ENCODE results near the gene FAM168A.

Gene FAM168A

GRCh38 chr11:73425108-73425507 lies 172.8 kb downstream of the FAM168A start:
- no peak for DNase-seq (ENCODE audit: low read depth)

DNA sequence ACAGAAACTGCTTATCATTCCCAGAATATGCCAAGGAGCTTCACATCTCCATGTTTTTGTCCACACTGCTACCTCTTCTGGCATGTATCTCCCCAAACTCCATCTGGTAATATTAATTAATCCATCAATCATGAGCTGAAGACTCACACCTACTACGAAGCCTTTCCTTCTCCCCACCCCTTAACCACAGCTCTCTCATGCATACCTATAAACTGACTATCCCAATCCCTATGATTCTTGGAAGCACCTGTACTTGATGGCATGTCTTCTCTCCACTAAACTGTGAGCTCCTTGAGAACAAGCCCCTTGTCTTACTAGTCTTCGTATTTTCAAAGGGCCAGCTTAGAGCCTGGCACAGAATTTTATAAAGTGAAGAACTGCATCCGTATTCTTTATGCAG lies 174.4 kb downstream of the FAM168A start:
- DNase-seq (ENCODE audit: low read depth), result no peak

DNA sequence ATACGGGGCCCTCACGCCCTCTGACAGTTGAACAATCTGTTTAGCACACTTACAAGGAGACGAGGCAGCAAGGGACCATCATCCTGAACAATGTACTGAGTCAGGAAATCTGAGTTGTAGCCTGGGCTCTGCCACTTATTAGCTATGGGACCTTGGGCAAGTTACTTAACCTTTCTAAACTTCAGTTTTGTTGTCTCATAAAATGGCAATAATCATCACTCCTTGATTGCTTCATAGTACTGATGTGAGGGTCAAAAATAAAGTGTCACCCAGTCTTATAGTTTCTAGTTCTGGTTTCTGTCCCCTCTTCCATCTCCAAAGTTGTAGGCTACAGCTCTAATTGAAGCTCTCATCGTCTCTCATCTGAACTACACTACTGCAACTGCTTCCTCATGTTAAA lies 175.0 kb downstream of the FAM168A start:
- no peak for DNase-seq (ENCODE audit: low read depth)

- no peak for DNase-seq (ENCODE audit: low read depth)
Measured at GRCh38 chr11:73420136-73420535, 177.8 kb downstream of the FAM168A start.

DNA sequence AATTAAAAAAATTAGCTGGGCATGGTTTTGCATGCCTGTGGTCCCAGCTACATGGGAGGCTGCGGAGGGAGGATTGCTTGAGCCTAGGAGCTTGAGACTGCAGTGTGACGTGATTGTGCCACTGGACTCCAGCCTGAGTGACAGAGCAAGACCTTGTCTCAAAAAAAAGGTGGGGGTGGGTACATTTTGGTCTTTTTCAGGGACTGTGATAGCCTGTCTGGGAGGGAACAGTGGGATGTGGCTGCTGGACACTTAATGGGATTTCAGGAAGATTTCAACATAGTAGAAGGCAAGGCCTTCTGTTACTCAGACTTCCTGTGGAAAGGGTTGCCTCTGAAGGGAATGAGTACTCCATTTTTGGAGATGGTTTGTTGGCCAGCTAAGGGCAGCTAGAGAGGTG lies 181.1 kb downstream of the FAM168A start:
- DNase-seq (ENCODE audit: low read depth), result no peak

- DNase-seq (ENCODE audit: low read depth), result no peak
Measured at GRCh38 chr11:73415854-73416615, 181.9 kb downstream of the FAM168A start.

DNA sequence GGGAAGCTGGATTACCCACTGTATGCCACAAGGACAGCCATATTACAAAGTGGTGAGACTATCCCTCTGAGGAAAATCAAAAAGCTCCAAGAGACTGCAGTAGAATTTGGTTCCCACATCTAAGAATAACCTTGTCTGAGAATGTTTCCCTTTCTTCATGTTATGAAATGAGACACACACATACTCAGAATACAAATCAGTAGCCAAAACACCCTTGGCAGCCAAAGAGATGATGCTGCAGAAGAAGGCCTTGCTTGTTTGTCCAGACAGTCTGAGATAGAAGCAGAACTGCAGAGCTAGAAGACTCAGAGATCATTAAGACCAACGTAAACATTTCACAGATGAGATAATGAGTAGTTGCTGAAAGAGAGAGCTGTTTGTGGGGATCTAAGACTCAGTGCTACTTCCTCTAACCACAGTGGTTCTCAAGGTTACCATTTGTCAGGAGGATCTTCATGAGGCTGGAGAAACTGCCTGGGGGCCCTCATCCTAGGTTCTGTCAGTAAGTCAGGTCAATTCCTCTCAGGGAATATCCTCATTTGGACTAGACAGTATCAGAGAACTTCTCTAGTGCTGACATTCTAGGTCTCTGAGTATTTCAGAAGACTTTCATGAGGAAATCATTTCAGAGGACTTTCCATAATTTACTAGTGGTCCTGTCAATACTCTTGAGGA lies 182.8 kb downstream of the FAM168A start:
- no peak for DNase-seq (ENCODE audit: low read depth)

DNA sequence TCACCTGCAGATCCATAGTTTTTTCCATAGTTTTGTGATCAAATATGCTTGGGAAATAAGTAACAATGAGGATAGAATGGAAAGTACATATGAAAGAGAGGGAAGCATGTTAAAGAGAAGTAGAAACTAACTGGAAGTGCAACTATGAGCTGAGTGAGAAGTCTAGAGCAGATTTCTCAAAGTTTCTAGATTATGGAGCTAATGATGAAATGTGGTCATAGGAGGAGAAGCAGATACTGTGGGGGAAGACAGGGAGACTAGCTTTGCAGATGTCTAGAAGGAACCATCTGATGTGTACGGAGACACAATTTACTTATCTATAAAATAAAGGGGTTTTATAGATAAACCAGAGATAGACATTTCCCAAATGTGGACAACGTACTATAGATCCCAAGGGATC lies 184.7 kb downstream of the FAM168A start:
- DNase-seq (ENCODE audit: low read depth), result no peak

- no peak for DNase-seq (ENCODE audit: low read depth)
Measured at GRCh38 chr11:73412308-73412707, 185.6 kb downstream of the FAM168A start.

DNA sequence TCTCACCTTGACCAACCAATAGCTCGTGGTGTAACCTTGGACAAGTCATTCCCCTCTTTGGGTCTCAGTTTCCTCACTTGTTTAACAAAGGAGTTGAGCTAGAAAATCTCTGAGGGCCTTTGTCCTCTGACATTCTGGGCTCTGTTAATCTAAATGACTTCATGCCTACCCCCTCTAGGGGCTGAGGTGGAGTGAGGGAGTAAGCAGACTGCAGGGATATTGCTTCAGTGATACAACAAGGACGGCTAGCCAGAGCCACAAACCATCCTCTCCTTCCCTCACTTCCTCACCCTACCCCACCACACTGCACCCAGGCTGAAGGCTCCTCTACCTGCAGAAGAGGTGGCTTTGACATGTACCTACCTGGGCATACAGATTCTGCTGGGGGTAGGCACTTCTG lies 186.9 kb downstream of the FAM168A start:
- no peak for DNase-seq (ENCODE audit: low read depth)

DNA sequence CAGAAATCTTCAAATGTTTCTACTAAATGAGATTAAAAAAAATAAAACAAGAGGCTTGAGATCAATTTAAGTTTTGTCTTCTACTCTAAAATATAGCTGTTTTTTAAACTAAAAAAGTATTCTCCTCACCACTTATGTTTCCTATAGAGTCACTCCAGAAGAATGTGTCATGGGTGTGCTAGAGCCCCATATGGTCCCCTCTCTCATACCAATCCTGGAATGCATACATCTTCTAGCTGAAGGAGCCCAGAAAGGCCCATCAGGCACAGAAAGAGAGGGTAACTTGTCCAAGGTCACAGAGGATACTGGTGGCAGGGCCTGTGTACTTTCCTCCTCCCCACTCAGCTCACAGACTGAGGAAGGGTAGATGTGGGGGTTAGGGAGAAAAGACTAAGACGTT lies 187.3 kb downstream of the FAM168A start:
- no peak for DNase-seq (ENCODE audit: low read depth)

GRCh38 chr11:73409431-73409830 lies 188.5 kb downstream of the FAM168A start:
- DNase-seq (ENCODE audit: low read depth), result no peak

GRCh38 chr11:73406619-73407018 lies 191.3 kb downstream of the FAM168A start:
- DNase-seq (ENCODE audit: low read depth), result no peak

- no peak for DNase-seq (ENCODE audit: low read depth)
Measured at GRCh38 chr11:73406131-73406530, 191.8 kb downstream of the FAM168A start.

- DNase-seq (ENCODE audit: low read depth), result no peak
Measured at GRCh38 chr11:73405146-73405510, 192.8 kb downstream of the FAM168A start.

DNA sequence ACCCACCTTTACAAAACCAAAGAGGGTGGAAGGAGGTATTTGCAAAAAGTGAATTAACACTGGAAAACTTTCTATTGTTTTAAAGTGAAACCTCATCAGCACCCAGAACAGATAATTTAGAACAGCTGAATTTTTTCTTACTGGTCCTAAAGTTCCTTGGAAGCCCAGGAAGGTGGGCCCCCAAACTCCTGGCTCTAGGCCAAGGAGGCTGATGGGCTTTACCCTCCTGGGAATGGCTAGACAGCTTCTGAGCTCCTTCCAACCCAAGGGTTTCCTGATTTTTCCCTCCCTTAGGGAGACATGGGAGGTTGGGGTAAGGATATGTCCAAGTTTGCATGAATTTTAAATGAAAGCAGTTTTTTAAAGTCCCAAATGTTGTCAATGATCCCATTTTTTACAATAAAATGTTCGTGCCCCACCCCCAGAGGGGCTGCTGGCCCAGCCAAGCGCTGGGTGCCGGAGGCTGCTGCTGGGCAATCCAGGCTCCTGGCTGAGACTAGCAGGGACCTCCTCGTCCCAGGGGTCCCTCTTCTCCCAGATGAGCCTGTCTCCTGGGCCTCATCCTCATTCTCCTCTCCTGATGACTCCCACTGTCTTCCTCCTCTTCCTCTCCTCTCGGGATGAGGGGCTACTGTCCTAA lies 193.3 kb downstream of the FAM168A start:
- no peak for DNase-seq (ENCODE audit: low read depth)

GRCh38 chr11:73404048-73404447 lies 193.9 kb downstream of the FAM168A start:
- no peak for DNase-seq (ENCODE audit: low read depth)

DNA sequence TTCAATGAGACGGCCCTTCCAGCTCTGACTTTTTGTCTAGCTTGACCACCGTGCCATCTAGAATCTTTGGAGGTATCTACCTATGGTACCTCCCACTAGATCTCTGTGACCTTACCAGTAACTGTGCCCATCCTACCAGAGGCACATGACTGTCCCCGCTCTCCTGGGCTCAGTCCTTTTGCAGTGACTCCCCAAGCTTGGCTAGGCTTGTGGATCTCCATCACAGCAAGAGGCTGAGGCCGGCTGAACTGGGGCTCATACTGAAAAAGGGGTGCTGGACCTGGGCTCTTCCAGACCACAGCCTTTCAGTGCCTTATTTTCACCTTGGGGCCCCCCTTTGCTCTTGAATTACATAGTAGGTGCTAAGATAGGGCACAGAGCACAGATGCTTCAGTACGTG lies 194.4 kb downstream of the FAM168A start:
- DNase-seq (ENCODE audit: low read depth), result no peak

- DNase-seq (ENCODE audit: low read depth), result no peak
Measured at GRCh38 chr11:73402834-73403185, 195.1 kb downstream of the FAM168A start.

DNA sequence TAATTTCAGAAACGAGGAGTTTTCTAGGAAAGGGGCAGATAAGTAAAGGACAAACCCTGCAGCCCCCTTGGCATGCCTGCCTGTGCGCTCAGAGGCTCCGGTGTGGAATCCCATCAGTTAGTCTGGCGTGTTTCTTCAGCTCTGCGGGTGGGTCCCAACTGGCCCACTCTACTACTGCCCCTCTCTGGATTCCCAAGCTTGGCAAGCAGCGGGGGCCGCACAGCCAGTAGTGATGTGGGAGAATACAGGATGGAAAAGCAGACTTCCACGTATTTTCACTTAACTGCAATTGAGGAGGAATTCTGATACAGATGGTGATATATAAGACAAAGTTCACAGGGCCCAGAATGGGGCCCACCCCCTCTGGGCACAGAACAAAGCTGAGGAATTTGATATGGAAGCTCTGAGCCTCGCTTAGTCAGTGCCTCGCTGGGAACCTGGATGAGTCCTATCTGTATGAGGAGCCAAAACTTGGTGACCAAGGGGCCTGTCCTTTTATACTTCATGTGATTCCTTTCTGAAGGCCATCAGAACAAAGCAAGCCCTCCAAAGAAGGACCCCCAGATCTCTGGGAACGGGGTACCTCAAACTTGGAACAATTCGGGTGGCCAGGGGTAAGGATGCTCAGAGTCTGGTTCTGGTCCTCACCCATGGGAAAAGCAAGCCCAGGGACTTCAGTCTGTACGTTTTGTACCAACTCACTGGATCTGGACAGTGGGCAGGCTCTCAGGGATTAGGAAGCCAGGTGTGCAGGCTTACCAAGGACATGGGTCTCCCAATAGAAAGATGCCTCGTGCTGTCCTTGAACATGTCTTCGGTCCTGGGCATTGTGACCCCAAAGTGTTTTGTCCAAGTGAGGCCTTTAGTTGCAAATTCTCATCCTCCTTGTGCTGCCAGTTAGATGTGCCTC lies 195.7 kb downstream of the FAM168A start:
- DNase-seq (ENCODE audit: low read depth), result no peak

DNA sequence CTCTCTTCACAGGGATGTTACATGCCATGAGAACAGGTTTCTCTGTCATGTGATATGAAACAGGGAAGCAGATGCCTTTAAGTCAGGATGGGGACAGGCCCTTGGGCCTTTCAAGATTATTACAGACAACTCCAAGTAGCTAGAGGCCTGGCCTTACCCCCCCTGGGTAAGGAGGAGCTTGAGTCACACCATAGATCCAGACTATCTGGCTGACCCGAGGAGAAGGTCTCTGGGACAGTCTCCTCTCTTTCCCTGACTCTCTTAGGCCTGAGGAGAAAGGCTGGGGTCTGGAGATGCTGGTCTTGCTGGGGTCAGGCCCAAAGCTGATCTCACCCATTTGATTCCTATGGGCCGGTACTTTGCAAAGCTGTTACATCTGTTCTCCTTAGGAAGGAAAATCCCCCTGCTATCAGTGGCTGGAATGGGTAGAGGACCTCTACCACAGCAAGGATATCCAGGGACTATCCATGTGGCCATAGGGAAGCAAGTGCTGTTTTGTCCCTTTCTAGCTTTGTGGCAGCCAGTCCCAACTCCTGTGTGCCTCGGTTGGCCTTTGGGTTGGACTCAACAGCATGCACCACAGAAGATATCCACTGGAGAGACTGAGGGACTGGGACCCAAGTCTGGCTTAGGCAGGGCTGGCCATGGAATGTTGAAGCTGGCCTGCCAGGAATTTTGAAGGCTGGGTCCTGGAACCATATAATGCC lies 196.5 kb downstream of the FAM168A start:
- no peak for DNase-seq (ENCODE audit: low read depth)

DNA sequence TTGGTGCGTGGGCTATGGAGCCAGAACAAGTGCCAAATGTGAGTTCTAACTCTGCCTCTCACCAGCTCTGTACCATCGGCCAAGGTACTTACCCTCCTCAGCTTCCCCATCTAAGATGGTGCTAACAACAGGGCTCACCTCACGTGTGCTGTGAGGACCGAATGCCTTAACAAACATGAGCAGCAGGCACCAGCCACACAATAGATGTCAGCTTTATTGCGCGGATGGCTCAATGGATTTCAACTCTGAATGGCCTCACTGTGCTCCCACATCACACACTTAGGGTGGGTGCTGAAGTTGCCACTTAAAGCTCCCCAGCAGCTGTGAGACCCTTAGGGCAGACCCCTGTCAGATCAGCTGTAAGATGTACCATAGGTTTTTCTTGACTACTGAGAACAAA lies 197.6 kb downstream of the FAM168A start:
- DNase-seq (ENCODE audit: low read depth), result no peak

Measured in stimulated activated CD8-positive, alpha-beta memory T cell treated with anti-CD3 and anti-CD28 coated beads, Interleukin-4, amount 100 ng/mL, for 24 hours (primary cell).